H9 (cell line): ENCODE results near the gene SLC16A7. TPM values are rescaled to one million over a fixed set of nuclear protein-coding genes. Genes with fewer than 3 reads are reported as not detected.

Source experiments
- DNase-seq: peaks from one replicate; pipeline ENCODE4 v3.0.0-alpha.2; 2017
- H2AFZ ChIP-seq: one replicate; pipeline ENCODE4 v1.6.1; 2013; ENCODE audit warnings: mild to moderate bottlenecking, low read length, control low read depth, moderate library complexity
- H2AK5ac ChIP-seq: 2 replicates; pipeline ENCODE4 v1.6.1; 2013; ENCODE audit warnings: low read length, control low read depth, mixed read lengths; ENCODE audit not compliant: insufficient read length
- H2BK120ac ChIP-seq: one replicate; pipeline ENCODE4 v1.6.1; 2013; ENCODE audit warnings: low read depth, mild to moderate bottlenecking, low read length, control low read depth, inconsistent platforms; ENCODE audit not compliant: poor library complexity, severe bottlenecking
- H2BK12ac ChIP-seq: 2 replicates; pipeline ENCODE4 v1.6.1; 2013; ENCODE audit warnings: low read length, control low read depth, mixed read lengths, low read depth; ENCODE audit not compliant: insufficient read length
- H2BK15ac ChIP-seq: 2 replicates; pipeline ENCODE4 v1.6.1; 2013; ENCODE audit warnings: low read depth, low read length, control low read depth
- H2BK20ac ChIP-seq: one replicate; pipeline ENCODE4 v1.6.1; 2013; ENCODE audit warnings: low read depth, mild to moderate bottlenecking, low read length, control low read depth, inconsistent platforms; ENCODE audit not compliant: poor library complexity, severe bottlenecking
- H2BK5ac ChIP-seq: 2 replicates; pipeline ENCODE4 v1.6.1; 2013; ENCODE audit warnings: low read length, control low read depth, mixed read lengths; ENCODE audit not compliant: insufficient read length
- H3K14ac ChIP-seq: 2 replicates; pipeline ENCODE4 v1.6.1; 2013; ENCODE audit warnings: low read length, control low read depth; ENCODE audit not compliant: insufficient read depth
- H3K18ac ChIP-seq: 2 replicates; pipeline ENCODE4 v1.6.1; 2013; ENCODE audit warnings: low read depth, mild to moderate bottlenecking, mixed read lengths, low read length, control low read depth; ENCODE audit not compliant: insufficient read length
- H3K23ac ChIP-seq: 2 replicates; pipeline ENCODE4 v1.6.1; 2013; ENCODE audit warnings: low read length, control low read depth, mixed read lengths, low read depth; ENCODE audit not compliant: insufficient read length
- H3K23me2 ChIP-seq: 2 replicates; pipeline ENCODE4 v1.6.1; 2013; ENCODE audit warnings: low read depth, mild to moderate bottlenecking, mixed read lengths, low read length, control low read depth; ENCODE audit not compliant: insufficient read length, poor library complexity, severe bottlenecking
- H3K27ac ChIP-seq: 2 replicates; pipeline ENCODE4 v1.5.1; 2013; ENCODE audit warnings: low read length, control low read depth, mixed read lengths, low read depth; ENCODE audit not compliant: insufficient read length
- H3K27me3 ChIP-seq: 2 replicates; pipeline ENCODE4 v1.6.1; 2013; ENCODE audit warnings: low read length, control low read depth, inconsistent platforms; ENCODE audit not compliant: insufficient read depth
- H3K4ac ChIP-seq: 2 replicates; pipeline ENCODE4 v1.6.1; 2013; ENCODE audit warnings: low read depth, mild to moderate bottlenecking, control low read depth, inconsistent platforms, low read length, moderate library complexity
- H3K4me1 ChIP-seq: 2 replicates; pipeline ENCODE4 v1.6.1; 2013; ENCODE audit warnings: low read length, control low read depth, inconsistent platforms; ENCODE audit not compliant: insufficient read depth
- H3K4me2 ChIP-seq: 2 replicates; pipeline ENCODE4 v1.6.1; 2013; ENCODE audit warnings: low read length, control low read depth, mixed read lengths; ENCODE audit not compliant: insufficient read length, insufficient read depth
- H3K56ac ChIP-seq: 2 replicates; pipeline ENCODE4 v1.6.1; 2013; ENCODE audit warnings: low read depth, mild to moderate bottlenecking, mixed read lengths, low read length, control low read depth; ENCODE audit not compliant: insufficient read length
- H3K79me1 ChIP-seq: 2 replicates; pipeline ENCODE4 v1.6.1; 2013; ENCODE audit warnings: low read depth, mild to moderate bottlenecking, moderate library complexity, low read length, control low read depth, inconsistent platforms; ENCODE audit not compliant: insufficient read depth, poor library complexity, severe bottlenecking
- H3K79me2 ChIP-seq: 2 replicates; pipeline ENCODE4 v1.6.1; 2013; ENCODE audit warnings: low read length, control low read depth, inconsistent platforms; ENCODE audit not compliant: insufficient read depth
- H3K9ac ChIP-seq: 2 replicates; pipeline ENCODE4 v1.6.1; 2013; ENCODE audit warnings: low read length, control low read depth, mixed read lengths; ENCODE audit not compliant: insufficient read length; ENCODE audit errors: extremely low read depth
- H3K9me3 ChIP-seq: one replicate; pipeline ENCODE4 v1.6.1; 2013; ENCODE audit warnings: low read depth, low read length, inconsistent platforms; ENCODE audit not compliant: control insufficient read depth
- H3T11ph ChIP-seq: one replicate; pipeline ENCODE4 v1.6.1; 2013; ENCODE audit warnings: mild to moderate bottlenecking, low read length, control low read depth, inconsistent platforms
- H4K20me1 ChIP-seq: one replicate; pipeline ENCODE4 v1.6.1; 2013; ENCODE audit not compliant: control insufficient read depth, insufficient read length, insufficient read depth
- H4K5ac ChIP-seq: 2 replicates; pipeline ENCODE4 v1.6.1; 2013; ENCODE audit warnings: low read depth, mild to moderate bottlenecking, mixed read lengths, low read length, control low read depth; ENCODE audit not compliant: insufficient read length
- H4K8ac ChIP-seq: replicated peaks from 2 replicates; pipeline ENCODE4 v1.6.1; 2013; ENCODE audit warnings: low read length, control low read depth, mixed read lengths, low read depth; ENCODE audit not compliant: insufficient read length
- H4K91ac ChIP-seq: 2 replicates; pipeline ENCODE4 v1.6.1; 2013; ENCODE audit warnings: low read depth, mild to moderate bottlenecking, moderate library complexity, mixed read lengths, low read length, control low read depth; ENCODE audit not compliant: insufficient read length
- H3K27ac Mint-ChIP-seq, 3 experiments: 2 replicates in 2 of 3; 3 replicates in 1 of 3; pipeline ENCODE4 v1.8.0; 2020 to 2021; ENCODE audit warnings: mixed read lengths in 3 of 3, mild to moderate bottlenecking in 1 of 3, moderate library complexity in 1 of 3
- H3K27me3 Mint-ChIP-seq: 2 replicates; pipeline ENCODE4 v1.8.0; 2021; ENCODE audit warnings: low read depth, mild to moderate bottlenecking, moderate library complexity, mixed read lengths
- H3K36me3 Mint-ChIP-seq, 3 experiments: 2 replicates in 2 of 3; 3 replicates in 1 of 3; pipeline ENCODE4 v1.8.0; 2020 to 2021; ENCODE audit warnings: low read depth in 3 of 3, mixed read lengths in 3 of 3; ENCODE audit not compliant: insufficient read depth in 1 of 3
- H3K4me1 Mint-ChIP-seq, 2 experiments: 2 replicates each; pipeline ENCODE4 v1.8.0; 2020; ENCODE audit warnings: mixed read lengths in 2 of 2
- H3K4me3 Mint-ChIP-seq, 2 experiments: 2 replicates in 1 of 2; 3 replicates in 1 of 2; pipeline ENCODE4 v1.8.0; 2020 to 2021; ENCODE audit warnings: mild to moderate bottlenecking in 2 of 2, mixed read lengths in 2 of 2, moderate library complexity in 1 of 2
- H3K9me3 Mint-ChIP-seq, 2 experiments: 2 replicates in 1 of 2; 3 replicates in 1 of 2; pipeline ENCODE4 v1.8.0; 2020; ENCODE audit warnings: mild to moderate bottlenecking in 2 of 2, mixed read lengths in 2 of 2, moderate library complexity in 1 of 2
- CTCF ChIP-seq: fragments of 200-600 bp; sonication (generic); conservative IDR thresholded peaks from 3 replicates; pipeline ENCODE4 v1.8.0; 2021; ENCODE audit warnings: antibody characterized with exemption, mild to moderate bottlenecking
- WGBS: extraction: QIAGEN DNeasy Blood & Tissue Kit; methylation state at CpG from one replicate; pipeline ENCODE4 v1.1.7; 2013; ENCODE audit warnings: missing lambda C conversion rate, low lambda C conversion rate, mixed read lengths; ENCODE audit not compliant: insufficient read length; ENCODE audit errors: extremely low coverage; 5-methylcytosine and 5-hydroxymethylcytosine counted together
- total RNA-seq: library from RNA; stranded (reverse); gene quantifications from 2 replicates; pipeline ENCODE4 v1.2.1, GENCODE V29; 2021

The SLC16A7 gene
- total RNA-seq, 1 experiment from 2014 or later = 2.2 TPM

DNA sequence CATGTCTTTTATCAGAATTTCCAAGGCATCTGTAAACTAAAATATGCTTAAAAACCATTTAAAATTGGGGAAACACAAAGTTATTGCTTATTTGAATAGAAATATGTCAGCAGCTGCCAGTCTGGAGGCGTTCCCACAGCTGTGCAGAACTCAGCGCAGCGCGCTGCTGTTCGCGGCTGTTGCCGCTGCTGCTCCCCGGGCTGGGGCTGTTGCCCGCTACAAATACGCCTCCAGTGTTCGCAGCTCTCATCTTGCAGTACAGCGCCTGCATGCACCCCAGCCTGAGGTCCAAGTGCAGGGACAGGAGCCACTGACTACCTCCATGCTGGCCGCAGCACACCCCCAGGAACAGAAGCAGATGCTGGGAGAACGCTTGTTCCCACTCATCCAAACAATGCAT lies 216.2 kb downstream of the SLC16A7 start:
- Histone ChIP-seq H3K23me2 (no peaks in the 10 kb centered on the region), H3K79me2 (no peaks in the 10 kb centered on the region), H4K20me1 (no peaks in the 10 kb centered on the region), H3K27ac (no peak overlapping the region), H3T11ph (no peak overlapping the region), H2AFZ (no peak overlapping the region), H3K9me3 (no peaks in the 10 kb centered on the region), H2BK5ac (no peak overlapping the region), H2BK120ac (no peak overlapping the region), H3K56ac (no peak overlapping the region), H3K27me3 (no peaks in the 10 kb centered on the region), H3K9ac (no peak overlapping the region), H2BK20ac (no peak overlapping the region), H3K18ac (no peak overlapping the region), H4K91ac (no peak overlapping the region), H2BK12ac (no peak overlapping the region), H2BK15ac (no peak overlapping the region), H4K5ac (no peak overlapping the region), H3K4me2 (no peak overlapping the region), H2AK5ac (no peak overlapping the region), H3K4ac (no peak overlapping the region), H3K79me1 (no peaks in the 10 kb centered on the region), H3K14ac (no peak overlapping the region), H3K4me1 (no peaks in the 10 kb centered on the region), H3K23ac (no peak overlapping the region), H4K8ac (no peak overlapping the region)
- no peak for TF ChIP-seq CTCF
- no CpG with 5 or more reads among the region's 14 CpGs for WGBS
- H3K27me3 Mint-ChIP-seq = no peaks in the 10 kb centered on the region
- H3K9me3 Mint-ChIP-seq = peaks cover 2 to 3% of the 10 kb centered on the region in 2 experiments; a peak in 4 of 5 replicates
- peak; percentile 29 for DNase-seq
- no peaks in the 10 kb centered on the region for H3K4me1 Mint-ChIP-seq
- H3K27ac Mint-ChIP-seq = no peak overlapping the region
- peaks cover 0 to 3% (median 0%) of the 10 kb centered on the region in 3 experiments; a peak in 2 of 7 replicates for H3K36me3 Mint-ChIP-seq
- H3K4me3 Mint-ChIP-seq = no peak overlapping the region
